ENCODE measurements around the gene ZCCHC24.

The ZCCHC24 gene

GRCh38 chr10:79394664-79395063 is 50.8 kb downstream of the ZCCHC24 start:
- no peak for DNase-seq

GRCh38 chr10:79393924-79394610 is 51.4 kb downstream of the ZCCHC24 start:
- no peak for DNase-seq

GRCh38 chr10:79393221-79393923 is 52.1 kb downstream of the ZCCHC24 start:
- DNase-seq: no peak

GRCh38 chr10:79392506-79393176 is 52.8 kb downstream of the ZCCHC24 start:
- DNase-seq: no peak

- peak; percentile 6 for DNase-seq
Measured at GRCh38 chr10:79392020-79392398, 53.4 kb downstream of the ZCCHC24 start.

GRCh38 chr10:79391231-79392019 is 54.0 kb downstream of the ZCCHC24 start:
- DNase-seq: peak; percentile 21

- peak; percentile 19 for DNase-seq
Measured at GRCh38 chr10:79390551-79391229, 54.7 kb downstream of the ZCCHC24 start.

GRCh38 chr10:79390057-79390456 is 55.4 kb downstream of the ZCCHC24 start:
- no peak for DNase-seq

- peak; percentile 19 for DNase-seq
Measured at GRCh38 chr10:79387974-79388850, 57.2 kb downstream of the ZCCHC24 start.

GRCh38 chr10:79387466-79387973 is 57.9 kb downstream of the ZCCHC24 start:
- peak; percentile 27 for DNase-seq

GRCh38 chr10:79386637-79387465 is 58.6 kb downstream of the ZCCHC24 start:
- peak; percentile 25 for DNase-seq

- peak; percentile 19 for DNase-seq
Measured at GRCh38 chr10:79385804-79386531, 59.5 kb downstream of the ZCCHC24 start.

GRCh38 chr10:79385392-79385795 is 60.0 kb downstream of the ZCCHC24 start:
- DNase-seq: peak; percentile 22

- DNase-seq: no peak
Measured at GRCh38 chr10:79384773-79385391, 60.5 kb downstream of the ZCCHC24 start.

- peak; percentile 26 for DNase-seq
Measured at GRCh38 chr10:79383974-79384606, 61.3 kb downstream of the ZCCHC24 start.

GRCh38 chr10:79382491-79382941 is 62.9 kb downstream of the ZCCHC24 start:
- no peak for DNase-seq

- peak; percentile 27 for DNase-seq
Measured at GRCh38 chr10:79381804-79382221, 63.6 kb downstream of the ZCCHC24 start.

GRCh38 chr10:79380946-79381721 is 64.3 kb downstream of the ZCCHC24 start:
- DNase-seq: peak; percentile 21
